OCI-LY3 (cell line): ENCODE results near the gene MUSTN1.

Experiments used
- EZH2phosphoT487 ChIP-seq: fragments of 200-600 bp; shearing (Covaris generic); IDR thresholded peaks from 2 replicates; pipeline ENCODE4 v1.6.1; 2018; ENCODE audit warnings: antibody characterized with exemption, mixed run types, low read depth
- TF ChIP-seq, protein P1 (sequence below): fragments of 200-600, 300-600 bp; sonication (generic); IDR thresholded peaks from 2 replicates; pipeline ENCODE4 v1.5.1; 2014; ENCODE audit warnings: antibody characterized with exemption, low read length, low read depth

DNA sequence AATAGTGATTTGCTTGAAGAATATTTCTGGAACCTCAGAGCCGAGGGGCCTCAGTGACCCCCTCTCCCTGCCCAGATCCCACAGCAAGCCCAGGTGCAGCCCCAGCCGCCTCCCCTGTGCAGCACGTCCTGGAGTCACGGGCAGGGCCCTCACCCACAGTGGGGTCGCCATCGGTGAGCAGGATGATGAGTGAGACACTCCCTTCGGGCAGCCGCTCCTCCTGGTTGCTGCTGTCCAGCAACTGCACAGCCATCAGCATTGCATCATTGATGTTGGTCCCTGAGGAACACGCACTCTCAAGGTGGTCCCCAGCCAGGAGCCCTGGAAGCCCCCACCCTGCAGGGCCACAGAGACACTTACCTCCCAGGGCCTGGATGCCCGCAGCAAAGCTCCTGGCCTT, 10.8 kb downstream of the MUSTN1 start:
- TF ChIP-seq, protein P1, sequence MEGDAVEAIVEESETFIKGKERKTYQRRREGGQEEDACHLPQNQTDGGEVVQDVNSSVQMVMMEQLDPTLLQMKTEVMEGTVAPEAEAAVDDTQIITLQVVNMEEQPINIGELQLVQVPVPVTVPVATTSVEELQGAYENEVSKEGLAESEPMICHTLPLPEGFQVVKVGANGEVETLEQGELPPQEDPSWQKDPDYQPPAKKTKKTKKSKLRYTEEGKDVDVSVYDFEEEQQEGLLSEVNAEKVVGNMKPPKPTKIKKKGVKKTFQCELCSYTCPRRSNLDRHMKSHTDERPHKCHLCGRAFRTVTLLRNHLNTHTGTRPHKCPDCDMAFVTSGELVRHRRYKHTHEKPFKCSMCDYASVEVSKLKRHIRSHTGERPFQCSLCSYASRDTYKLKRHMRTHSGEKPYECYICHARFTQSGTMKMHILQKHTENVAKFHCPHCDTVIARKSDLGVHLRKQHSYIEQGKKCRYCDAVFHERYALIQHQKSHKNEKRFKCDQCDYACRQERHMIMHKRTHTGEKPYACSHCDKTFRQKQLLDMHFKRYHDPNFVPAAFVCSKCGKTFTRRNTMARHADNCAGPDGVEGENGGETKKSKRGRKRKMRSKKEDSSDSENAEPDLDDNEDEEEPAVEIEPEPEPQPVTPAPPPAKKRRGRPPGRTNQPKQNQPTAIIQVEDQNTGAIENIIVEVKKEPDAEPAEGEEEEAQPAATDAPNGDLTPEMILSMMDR: no peak
- TF ChIP-seq EZH2phosphoT487: no peak
